HG03280 (cell line): Measurements from ENCODE around the gene TRPM4.
"Not testable (repeated sequence)": the region's sequence is repeated elsewhere in the genome, so short reads cannot be mapped to it uniquely, and the experiment has no call there.

Experiments
- ATAC-seq: cut with Tn5 transposase; IDR thresholded peaks from one replicate; pipeline ENCODE4 v1.9.1; 2021; ENCODE audit warnings: mild to moderate bottlenecking, moderate library complexity; ENCODE audit not compliant: unreplicated experiment

TRPM4 gene

DNA sequence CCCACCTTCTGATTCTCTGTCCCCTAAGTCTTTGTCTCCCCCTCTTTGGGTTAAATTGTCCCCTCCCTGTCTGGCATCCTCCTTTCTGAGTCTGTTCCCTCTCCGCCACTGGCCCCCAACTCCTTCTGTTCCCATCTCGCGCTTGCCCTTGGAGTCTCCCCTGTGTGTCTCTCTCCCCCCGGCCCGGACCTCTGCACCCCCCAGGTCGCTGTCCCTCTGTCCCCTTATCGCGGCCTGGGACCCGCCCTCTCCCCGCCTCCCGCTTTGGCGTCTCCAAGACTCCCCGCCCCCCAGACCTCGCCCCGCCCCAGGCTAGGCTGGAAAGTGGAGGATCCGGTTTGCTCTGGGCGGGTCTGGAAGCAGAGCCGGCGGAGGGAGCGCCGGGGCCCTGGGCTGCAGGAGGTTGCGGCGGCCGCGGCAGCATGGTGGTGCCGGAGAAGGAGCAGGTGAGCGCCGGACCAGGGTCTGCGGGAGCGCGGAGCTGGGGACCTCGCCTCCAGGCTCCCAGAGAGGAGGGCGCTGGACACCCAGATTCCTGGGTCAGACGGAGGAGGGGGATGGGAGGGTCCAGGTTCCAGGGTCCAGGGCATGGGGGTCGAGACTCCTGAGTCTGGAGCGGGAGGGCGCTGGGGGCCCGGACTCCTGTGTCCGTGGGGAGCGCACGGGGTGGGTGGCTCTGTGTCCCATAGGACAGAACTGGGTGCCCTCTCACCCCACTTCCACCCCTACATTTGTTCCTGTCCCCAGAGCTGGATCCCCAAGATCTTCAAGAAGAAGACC is at the start of gene TRPM4:
TRPM4 (plus strand) TSS at position 348 of the 780 bp plus-strand sequence; CDS start at position 423, 75 bp downstream.
- ATAC-seq, result no peak

DNA sequence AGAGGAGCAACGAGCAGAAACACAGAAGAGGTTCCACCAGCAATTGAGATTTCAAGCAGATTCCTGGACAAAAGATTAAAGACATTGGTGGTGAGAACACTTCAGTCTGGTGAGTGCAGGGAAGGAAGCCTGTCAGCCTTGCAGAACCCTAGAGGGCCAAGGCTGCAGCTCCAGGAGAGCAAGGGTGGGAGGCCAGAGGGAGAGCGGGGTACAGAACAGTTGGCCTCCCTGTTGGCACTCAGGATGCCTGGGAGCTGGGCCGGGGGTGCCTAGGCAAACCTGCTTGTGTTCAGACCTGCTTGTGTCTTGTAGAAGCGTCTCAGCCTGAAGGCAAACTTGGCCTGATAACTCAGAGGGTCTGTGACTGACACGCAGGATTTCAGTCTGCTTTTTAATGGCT is 48.5 kb upstream of the TRPM4 start:
- ATAC-seq, result no peak

DNA sequence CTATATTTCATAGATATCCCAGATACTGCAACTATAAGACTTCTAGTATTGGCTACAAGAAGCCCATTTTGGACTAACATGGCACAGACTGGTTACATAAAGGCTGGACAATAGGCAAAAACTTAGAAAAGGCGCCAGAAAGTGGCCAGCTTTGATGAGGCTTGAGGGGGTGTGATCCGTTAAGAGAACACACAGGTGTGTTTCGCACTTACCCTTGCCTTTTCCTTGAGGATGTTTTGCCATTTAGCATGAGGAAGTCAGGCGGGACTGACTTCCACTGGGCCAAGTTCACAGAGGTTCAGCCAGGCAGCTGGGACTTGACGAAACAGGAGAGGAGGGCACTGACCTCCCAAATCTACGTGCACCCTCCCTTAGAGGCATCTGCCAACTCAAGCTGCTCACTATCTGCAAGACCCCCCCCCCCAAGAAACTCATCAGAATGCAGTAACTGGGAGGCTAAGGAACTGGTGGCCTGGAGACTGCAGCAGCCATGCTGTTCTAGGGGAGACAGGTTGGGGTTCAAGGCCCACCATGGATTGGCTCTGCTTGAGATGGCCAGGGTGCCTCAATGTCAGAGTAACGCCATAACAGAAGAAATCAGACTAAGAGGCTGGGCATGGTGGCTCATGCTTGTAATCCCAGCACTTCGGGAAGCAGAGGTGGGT is 47.9 kb upstream of the TRPM4 start:
- ATAC-seq, result no peak

DNA sequence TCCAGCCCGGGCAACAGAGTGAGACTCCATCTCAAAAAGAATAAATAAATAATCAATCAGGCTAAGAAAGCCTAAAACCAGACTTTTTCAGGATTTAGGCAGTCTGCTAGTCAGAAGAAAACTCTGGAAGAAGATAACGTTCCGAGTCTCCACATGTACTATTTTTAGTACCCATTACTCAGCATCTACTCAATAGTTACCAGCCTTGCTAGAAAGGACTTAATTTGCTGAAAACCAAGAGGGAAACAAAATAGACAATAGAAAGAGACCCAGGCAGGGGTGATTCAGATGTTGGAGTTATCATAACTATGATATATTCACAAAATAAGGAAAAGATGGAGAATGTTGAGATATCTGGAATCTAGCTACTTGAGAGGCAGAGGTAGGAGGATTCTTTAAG is 47.0 kb upstream of the TRPM4 start:
- no peak for ATAC-seq

DNA sequence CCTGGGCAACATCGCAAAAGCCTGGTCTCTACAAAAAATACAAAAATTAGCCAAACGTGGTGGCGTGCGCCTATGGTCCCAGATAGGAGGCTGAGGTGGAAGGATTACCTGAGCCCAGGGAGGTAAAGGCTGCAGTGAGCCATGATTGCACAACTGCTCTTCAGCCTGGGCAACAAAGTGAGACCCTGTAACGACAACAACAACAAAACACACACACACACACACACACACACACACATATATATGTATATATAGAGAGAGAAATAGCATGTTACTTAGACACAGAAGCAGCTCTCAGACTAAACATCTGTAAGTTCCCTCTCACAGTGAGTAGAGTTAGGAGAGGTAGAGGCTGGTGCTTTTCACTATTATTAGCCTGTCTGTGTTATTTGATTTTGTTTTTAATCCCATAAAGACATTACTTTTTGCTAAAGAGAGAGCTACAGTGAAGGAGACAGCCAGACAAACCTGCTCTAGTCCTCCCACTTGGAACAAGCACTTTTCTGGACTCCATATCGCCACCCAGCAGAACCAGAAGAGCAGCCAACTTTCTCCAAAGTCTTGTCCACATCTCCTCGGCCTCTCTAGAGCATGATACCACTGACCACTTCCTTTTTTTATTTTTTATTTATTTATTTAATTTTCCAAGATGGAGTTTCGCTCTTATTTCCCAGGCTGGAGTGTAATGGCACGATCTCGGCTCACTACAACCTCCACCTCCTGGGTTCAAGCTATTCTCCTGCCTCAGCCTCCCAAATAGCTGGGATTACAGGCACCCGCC is 46.2 kb upstream of the TRPM4 start:
- no peak for ATAC-seq

DNA sequence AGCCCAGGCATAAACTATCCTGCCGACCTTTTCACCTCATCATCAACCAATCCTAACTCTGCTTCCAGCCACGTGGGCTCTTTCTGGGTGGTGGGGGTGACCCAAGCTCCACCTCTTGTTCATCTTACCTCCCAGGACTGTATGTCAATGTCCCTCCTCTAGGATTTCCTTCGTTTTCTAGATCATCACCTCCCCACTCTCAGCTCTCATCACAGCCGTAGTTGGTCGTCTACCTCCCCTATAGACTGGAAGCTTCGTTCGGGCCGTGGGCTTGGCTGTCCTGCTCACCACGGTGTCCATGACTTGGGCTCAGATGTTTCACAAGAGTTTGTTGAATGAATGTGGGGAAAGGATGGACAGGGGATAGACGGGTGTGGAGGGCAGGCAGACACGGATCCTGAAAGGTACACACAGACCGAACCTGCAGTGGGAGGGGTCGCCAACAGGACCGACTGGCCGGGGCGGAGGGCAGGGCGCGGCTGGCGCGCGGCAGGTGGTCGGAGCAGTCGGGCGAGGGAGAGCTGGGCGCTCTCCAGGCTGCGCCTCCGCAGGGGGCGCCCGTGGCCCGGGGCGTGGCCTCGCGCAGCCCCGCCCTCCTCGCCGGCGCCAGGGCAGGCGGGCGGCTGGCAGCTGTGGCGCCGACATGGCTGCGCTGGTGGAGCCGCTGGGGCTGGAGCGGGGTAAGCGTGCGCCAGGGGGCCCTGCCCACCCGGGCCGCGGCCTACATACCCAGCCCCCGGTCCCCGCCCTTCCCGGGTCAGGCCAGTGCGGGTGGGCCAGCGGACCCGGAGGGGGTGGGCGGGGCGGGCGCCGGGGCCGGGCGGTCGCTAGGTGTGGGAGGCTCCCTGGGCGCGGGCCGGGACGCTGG is 43.6 kb upstream of the TRPM4 start, which contains the start of gene LIN7B:
LIN7B (plus strand) TSS at position 609 of the 868 bp plus-strand sequence; CDS start at position 644, 35 bp downstream.
- ATAC-seq, result peak; percentile 41

DNA sequence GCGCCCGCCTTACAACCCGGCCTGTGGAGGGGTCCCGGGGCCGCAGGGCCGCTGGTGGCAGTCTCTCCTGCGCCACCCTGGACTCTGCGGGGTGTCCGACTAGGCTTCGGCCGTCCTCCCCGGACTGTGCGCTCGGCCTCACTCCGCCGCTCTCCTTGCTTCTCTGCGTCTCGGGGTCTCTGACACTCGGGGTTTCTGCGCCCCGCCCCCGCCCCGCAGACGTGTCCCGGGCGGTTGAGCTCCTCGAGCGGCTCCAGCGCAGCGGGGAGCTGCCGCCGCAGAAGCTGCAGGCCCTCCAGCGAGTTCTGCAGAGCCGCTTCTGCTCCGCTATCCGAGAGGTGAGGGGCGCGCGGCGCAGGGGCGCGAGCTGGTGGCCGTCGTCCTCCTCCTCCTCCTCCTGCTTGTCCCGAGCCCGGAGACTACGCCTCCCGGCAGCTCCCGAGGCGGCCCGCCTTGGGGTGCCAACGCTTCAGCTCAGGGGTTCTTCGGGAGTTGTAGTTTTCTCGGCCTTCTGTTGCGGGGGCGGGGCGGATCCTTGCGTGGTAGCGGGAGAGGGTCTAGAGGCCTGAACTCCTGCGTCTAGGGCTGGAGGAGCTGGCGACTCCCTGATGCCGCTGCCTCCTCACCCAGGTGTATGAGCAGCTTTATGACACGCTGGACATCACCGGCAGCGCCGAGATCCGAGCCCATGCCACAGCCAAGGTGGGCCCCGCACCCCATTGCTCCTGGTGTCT is 42.8 kb upstream of the TRPM4 start:
- no peak for ATAC-seq

DNA sequence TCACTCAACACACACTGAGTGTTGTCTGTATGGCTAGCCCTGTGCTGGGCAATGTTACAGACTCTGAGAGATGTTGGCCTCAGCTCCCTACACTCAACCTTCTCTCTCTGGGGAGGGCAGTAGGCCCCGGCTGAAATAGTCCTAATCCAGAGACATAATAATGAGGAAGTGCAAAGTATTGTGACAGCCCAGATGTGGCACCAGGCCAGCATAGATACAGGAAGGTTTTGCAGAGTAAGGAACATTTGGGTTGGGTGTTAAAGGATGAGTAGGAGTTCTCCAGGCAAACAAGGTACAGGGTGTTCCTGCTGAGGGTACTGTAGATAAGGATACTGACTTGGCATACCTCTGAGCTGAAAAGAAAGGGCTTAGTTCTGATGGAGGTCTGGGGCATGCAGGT is 41.0 kb upstream of the TRPM4 start:
- no peak for ATAC-seq

DNA sequence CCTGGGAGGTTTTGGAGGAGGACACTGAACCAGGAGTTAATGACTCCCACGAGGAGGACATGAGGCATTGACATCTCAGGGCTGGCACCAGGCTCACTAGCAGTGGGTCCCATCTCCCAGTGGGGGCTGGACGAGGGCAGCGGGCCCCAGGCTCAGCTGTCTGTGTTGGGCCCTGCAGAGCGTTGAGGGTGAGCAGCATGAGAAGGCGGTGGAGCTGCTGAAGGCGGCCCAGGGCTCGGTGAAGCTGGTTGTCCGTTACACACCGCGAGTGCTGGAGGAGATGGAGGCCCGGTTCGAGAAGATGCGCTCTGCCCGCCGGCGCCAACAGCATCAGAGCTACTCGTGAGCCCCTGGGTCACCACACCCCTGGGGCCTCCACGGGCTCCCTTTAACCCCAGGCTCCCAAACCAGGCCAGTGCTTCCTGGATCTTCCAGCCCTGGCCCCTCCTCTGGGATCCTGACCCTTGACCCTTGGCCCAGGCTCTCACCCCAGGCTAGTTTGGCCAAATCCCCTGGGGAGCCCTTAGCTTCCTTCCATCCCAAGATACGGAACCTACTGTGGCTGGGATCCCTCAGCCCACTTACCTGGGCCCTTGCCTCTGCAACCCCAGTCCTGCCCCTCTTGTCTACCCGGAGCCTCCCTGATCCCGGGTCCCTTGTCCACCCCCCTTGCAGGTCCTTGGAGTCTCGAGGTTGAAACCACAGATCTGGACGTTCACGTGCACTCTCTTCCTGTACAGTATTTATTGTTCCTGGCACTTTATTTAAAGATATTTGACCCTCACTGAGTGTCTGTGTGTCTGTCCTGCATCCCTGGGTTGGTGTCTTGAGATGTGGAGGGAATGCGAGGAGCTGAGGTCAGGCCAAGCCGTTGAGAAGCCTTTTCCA is 39.7 kb upstream of the TRPM4 start:
- no peak for ATAC-seq

DNA sequence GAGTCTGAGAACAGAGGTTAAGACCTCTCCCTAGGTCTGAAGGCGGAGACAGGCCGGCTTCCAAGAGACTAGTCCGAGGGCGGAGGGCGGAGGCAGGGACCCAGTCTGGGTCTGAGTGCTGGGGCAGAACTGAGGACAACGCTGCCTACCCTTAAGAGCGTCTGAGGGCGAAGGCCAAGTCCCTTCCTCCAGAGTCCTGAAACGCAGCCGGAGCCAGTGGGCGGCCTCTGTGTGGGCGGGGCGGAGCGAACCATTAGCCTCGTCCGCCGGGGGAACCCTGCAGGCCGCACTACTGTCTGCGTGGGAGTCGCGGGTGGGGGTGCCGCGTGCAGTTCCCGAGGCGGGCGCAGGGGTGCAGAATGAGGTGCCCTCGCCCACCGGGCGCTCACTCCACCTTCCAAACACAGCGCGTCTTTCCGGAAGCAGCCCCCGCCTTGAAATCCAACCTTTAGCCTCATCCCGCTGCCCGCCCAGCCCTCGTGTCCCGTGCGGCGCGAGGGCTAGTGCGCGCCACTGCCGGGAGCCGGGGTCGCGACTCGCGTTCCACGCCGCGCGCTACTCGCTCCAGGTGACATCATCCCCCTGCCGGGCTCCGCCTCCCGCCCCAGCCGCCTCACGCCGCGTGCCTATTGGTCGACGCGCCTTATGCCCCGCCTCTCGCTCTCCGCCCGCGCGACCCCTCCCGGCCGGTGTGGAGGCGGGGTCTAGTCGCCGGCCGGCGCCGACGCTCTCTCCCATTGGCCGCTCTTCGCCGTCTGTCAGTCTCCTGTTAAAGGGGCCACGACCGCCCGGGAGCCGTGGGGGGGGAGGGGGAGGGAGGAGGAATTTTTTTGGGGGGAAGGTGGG is 38.8 kb upstream of the TRPM4 start, which contains the start of gene C19orf73:
C19orf73 (minus strand) TSS at position 579 of the 846 bp plus-strand sequence; CDS start at position 458, 121 bp downstream.
- peak; percentile 78 for ATAC-seq

DNA sequence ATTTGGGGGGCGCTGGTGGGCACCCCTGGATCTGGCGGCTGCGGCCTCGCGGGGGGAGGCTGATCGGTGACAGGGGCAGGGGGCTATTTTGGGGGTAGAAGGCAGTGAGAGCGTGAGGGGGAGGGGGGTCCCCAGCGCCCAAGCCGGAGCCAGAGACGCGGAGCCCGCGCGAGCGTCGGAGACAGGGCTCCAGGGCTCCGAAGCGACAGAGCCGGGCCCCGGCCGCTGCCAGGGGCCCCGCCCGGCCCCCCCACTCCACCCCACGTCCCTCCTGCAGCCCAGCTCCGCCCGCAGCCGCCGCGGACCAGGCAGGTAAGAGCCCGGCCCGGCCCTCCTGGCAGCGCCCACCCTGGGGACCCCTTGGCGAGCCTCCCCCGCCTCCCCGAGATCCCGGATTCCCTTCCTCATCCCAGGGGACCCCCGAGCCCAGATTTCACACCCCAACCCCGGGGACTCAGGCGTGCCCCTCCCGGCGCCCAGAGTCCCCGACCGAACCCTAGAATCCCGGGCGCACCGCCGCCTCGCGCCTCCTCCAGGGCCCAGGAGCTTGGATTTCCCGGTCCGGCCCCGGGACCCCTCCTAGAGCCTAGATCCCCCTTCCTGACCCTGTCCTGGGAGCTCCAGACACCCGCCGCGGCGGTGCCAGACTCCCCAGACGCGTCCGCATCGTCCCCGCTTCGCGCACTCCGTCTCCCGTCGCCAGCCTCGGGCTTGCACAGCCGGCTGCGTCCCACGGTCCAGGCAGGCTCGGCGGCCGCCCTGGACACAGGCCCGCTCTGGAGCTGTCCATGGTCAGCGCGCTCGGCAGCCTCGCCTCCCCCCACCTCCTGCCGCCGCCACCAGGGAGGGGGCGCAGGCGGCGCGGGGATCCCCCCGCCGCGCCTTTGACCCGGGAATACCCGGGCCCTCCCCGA is 37.9 kb upstream of the TRPM4 start, which contains the start of gene PPFIA3:
PPFIA3 (plus strand) TSS at position 134 of the 914 bp plus-strand sequence. CDS start 8,330 bp downstream, outside the sequence.
- no peak for ATAC-seq

DNA sequence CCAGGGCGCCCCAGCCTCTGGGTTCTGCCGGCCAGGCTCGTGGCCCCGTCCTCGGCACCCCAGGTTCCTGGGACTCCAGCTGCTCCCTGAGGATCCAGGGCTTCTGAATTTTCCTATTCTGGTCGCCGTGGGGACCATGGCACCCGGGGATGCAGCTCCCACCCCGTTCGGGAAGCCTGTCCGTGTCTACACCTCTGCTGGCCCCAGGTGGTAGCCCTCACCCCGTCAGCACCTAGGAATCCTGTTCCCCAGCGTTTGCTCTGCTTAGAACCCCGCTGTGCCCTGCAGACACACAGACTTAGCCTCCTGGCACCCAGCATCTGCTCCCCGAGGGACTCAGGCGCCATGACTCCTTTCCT is 37.3 kb upstream of the TRPM4 start:
- ATAC-seq, result no peak

DNA sequence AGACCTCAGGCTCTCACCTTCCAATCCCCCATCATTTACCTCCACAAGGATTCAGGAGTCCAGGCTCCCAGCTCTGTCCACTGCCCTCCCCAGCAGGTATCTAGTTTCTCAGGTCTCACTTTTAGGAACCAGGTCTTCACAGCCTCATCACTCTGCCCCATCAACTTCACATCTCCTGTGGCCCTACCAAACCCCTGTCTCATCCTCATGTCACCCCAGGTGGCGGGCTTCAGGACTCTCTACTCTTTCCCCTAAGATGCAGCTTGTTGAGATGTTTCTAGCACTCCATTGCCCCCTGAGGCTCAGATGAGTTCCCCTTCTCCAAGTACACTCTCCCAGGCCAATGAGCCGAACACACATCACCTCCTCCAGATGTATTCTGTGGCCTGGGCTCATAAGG is 36.7 kb upstream of the TRPM4 start:
- no peak for ATAC-seq

DNA sequence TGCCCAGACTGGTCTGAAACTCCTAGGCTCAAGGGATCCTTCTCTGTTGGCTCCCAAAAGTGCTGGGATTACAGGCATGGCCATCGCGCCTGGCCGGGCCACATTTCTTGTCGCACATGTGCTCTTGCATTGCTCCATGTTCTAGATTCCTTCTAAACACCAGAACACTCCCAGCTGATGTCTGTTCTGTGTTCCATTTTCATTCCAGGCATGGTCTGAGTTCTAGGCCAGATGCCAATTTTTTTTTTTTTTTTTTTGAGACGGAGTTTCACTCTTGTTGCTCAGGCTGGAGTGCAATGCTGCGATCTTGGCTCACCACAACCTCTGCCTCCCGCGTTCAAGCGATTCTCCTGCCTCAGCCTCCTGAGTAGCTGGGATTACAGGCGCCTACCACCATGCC is 35.8 kb upstream of the TRPM4 start:
- ATAC-seq, result not testable (repeated sequence)

DNA sequence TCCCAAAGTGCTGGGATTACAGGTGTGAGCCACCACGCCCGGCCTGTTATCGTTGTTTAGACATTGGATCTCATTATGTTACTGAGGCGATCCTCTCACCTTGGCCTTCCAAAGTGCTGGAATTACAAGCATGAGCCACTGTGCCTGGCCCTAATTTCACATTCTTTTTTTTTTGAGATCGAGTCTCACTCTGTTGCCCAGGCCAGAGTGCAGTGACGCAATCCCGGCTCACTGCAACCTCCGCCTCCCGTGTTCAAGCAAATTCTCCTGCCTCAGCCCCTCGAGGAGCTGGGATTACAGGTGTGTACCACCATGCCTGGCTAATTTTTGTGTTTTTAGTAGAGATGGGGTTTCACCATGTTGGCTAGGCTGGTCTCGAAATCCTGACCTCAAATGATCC is 34.3 kb upstream of the TRPM4 start:
- not testable (repeated sequence) for ATAC-seq

DNA sequence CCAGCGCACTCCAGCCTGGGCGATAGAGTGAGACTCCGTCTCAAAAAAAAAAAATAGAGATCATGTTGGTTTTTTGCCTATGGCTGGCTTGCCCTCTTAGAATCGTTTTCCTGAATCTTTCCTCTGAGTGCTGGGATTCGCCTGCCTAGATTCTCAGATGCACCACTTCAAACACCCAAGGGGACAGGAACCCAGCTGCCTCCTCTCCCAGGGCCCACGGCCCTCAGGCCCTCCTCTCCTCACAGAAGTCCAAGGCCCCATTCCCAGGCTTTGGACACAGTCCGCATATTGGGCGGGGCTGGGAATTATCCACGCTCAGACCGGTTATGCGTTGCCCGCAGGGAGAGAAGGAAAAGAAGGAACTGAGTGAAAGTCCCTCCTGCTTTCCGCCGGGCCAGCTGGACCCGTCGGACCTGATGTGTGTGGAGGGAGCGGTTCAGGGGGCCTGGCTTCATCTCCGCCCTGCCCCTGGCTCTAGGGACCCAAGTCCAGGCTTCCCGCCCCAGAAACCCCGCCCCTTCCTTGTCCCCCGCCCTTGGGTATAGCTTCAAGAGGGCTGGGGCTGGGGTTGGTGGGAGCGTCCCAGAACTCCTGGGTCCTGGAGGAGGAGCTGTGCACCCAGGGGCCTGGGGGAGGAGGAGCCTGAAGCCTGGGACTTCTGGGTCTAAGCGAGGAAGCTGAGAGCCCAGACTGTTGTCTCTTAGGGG is 32.4 kb upstream of the TRPM4 start:
- ATAC-seq, result no peak
